Measurements from ENCODE around the gene HSPB6. TPM values are rescaled to one million over a fixed set of nuclear protein-coding genes. Genes with fewer than 3 reads are reported as not detected.

The HSPB6 gene
- total and polyA plus RNA-seq, 2 of the 8 experiments (the other 6 are each of a cell fraction or from before 2014, with no cell fraction given): 0.91 TPM; not detected in 1

DNA sequence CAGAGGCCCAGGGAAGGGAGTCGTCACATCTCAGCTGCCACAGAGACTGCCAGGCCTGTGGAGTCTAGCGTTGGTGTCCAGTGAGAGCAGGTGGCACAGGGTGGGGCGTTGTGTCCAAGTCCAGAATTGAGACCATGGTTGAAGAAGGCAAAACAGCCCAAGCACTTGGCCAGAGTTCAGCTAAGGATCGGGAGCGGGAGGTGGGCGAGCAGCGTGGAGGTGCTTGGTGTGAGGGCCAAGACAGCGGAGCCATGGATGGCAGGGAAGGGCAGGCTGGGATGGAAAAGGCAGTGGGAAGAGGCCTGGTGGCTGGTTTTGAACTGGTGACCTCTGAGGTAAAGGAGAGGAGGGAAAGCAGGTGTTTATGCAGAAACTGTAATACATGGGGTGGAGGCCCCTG is 22.6 kb downstream of the HSPB6 start (continued):
- no peak for TF ChIP-seq SIN3A (conservative IDR thresholded peaks at IDR 0.05 in 1 of 2, IDR thresholded peaks at IDR 0.05 in 1 of 2; ENCODE audit: low read depth in 1 of 2, low read length in 2 of 2)
- TF ChIP-seq BACH1 (IDR thresholded peaks at IDR 0.05; ENCODE audit: low read length): no peak
- no peak for TF ChIP-seq ZNF274 (IDR thresholded peaks at IDR 0.05; ENCODE audit: borderline replicate concordance, extremely low read depth, low read length)
- TF ChIP-seq SAP30 (IDR thresholded peaks at IDR 0.05; ENCODE audit: insufficient read depth, insufficient replicate concordance, low read length): no peak
- no peak for TF ChIP-seq EGR1 (IDR thresholded peaks at IDR 0.05; ENCODE audit: borderline replicate concordance, low read depth, low read length)
- no peak for TF ChIP-seq SP4 (IDR thresholded peaks at IDR 0.05; ENCODE audit: low read length)
- no peak for TF ChIP-seq JUND (IDR thresholded peaks at IDR 0.05; ENCODE audit: low read length)
- no peak for TF ChIP-seq KDM5A (IDR thresholded peaks at IDR 0.05; ENCODE audit: low read length)

All from H1 (cell line).